Activated effector memory CD4-positive, alpha-beta T cell treated with anti-CD3 and anti-CD28 coated beads, Interleukin-2, amount 50 U/mL, for 16 hours (primary cell): ENCODE data around the gene CYB5D1.
A peak's percentile ranks its signal among the peaks of the same experiment; 100 is the strongest.

Experiments used
- DNase-seq: peaks from one replicate; pipeline ENCODE4 v3.0.0-alpha.2; 2020

CYB5D1 gene

DNA sequence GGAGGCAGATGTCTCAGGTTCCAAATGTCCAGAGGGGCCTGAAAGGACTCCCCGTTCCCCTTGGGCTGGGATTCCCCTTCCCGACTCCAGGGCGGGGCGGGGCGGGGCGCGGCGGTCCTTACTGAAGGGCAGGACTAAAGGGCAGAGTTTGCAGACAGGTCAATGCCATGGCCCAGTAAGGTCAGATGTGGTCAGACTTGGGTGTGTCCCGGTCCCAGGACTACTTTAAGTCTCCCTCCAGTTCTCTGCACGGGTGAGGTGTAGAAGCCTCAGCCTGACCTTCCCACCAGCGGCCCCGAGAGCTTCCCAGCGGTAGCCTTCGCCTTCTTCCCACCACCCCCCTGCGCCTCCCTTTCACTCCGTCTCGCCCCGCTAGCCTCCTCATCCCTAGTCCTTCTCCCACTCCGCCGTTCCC, 23.3 kb upstream of the CYB5D1 start:
- peak; percentile 89 for DNase-seq

DNA sequence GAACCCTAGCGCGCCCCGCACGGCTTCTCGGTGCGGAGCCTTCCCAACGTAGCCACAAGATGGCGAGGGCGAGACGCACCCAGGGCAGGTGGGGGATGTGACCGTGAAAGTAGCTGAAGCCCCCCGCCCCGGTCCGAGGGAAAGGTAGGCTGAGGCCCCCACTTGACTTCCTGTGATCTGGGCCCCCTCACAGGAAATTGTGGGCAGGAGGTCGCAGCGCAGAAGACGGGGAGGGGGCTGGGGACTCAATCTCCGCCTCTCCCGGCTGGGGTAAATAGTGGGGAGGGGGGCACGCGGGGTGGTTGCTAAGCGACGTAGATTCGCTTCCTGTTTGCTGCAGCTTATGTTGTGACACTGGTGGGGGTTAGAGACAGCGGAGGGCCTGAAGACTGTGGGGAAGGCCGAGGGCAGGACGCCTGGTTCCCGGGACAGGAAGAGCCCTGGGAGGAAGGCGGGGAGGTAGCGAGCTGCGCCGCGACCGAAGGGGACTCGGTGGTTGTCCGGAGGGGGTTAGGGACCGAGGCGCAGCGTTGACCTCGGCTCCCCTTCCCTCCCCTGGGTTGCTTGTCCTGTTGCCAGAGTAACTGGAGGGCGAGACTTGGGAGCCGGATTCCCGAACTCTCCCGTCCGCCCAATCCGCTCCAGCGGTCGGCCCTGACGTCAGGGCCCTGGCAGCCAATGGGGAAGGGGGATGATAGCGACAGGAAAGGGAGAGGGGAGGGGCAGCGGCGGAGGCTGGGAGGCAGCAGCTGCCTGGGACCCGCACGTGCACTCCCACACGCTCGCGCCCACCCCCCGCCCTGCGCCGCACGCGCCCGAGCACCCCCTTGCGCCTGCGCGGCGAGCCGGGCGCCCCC, 22.6 kb upstream of the CYB5D1 start:
- DNase-seq: peak; percentile 96

DNA sequence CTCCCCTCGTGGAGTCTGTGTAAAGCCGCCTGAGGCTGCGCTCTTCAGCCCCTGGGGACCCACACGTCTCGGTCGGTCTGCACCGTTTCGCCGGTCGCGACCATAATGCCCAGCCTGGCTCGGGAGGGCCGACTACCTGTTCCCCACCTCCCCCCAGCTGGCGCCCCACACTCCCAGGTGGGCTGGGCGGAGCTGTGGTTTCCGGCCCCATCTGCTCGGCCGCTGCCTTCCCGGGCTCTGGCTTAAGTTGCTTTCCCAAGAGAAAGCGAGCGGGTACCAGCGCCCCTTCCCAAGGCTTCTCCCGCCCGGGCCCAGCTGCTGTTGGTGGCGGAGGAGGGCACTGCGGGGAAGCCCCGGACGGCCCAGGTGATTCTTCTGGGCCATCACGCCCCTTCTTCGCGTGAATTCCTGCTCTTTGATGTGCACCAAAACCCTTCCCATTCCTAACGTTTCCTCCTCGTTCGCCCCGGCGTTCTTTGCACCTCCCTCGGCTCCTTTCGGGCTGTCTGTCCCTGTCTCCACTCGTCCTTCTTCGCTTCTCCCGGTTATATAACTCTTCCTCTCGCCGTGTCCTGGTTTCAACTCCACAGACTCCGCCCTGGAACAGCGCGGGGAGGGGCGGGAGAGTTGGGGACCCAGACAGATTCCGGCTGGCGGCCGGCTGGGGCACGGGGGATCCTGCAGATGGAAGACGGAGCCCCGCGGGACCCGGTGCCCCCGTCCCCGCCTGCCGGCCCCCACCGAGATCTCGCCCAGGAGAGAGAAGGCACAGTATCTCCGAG, 21.8 kb upstream of the CYB5D1 start:
- peak; percentile 80 for DNase-seq

DNA sequence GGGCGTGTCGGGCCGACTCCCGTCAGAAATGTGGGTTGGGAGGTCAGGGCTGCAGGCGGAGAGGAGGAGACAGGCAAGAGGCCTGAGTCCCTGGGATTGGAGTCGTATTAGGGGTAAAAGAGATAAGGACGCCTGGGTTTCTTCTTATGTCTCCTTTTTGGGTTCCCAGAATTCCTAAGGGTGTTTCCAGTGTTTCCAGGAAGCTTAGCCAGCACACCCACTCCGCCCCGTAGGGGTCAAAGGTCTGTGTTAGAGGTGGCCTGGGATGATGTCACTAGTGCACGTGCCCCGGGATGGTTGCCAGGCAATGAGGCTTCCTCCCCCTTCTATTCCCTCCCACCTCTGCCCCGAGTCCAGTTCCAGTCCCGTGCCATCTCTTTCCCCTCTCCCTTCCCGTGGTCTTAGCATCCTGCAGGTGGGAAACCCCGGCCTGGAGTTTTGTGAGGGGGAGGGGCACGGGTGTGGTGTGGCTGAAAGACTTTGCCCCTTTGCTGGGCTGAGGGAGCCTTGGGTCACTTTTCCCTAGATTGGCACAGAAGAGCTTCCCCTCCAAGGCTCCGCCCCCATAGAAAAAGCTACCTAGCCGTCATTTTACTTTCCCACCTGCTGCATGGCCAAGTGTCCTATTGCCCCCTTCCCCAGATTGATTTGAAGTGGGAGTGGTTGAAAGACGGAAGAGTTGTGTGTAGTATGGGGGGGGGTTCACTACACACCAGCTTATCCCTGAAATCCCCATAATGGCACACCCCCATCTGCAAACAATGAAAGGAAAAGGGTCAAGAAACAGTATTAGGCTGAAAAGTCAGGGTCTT, 21.0 kb upstream of the CYB5D1 start:
- peak; percentile 88 for DNase-seq

DNA sequence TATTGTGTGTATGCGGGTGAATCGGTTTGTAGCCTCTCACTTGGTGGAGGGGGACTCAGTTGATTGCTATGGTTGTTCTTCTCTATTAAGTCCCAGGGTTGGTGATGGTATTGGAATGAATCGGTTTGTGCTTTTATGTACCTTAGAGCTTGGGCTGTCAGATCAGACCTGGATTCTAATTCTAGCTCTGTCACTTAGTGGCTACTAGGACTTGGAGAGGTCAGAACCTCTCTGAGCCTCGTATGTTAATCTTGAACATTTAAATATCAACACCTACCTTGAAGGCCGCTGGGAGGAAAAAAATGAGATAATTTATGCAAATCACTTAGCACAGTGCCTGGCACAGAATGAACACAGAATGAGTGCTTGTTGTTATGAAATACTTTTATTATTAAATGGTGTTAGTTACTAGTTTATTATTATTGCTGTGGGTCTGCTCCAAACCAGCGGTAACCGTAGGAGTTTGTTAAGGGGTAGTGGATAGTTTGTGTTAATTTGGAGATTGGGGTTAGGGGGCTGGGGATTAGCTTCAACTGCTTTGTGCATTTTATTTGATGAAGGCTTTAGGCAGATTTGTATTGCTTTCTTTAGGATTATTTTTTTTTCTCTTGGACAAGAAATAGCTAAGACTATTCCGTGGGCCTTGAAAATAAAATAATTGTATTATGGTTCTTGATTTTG, 20.3 kb upstream of the CYB5D1 start:
- DNase-seq: no peak

DNA sequence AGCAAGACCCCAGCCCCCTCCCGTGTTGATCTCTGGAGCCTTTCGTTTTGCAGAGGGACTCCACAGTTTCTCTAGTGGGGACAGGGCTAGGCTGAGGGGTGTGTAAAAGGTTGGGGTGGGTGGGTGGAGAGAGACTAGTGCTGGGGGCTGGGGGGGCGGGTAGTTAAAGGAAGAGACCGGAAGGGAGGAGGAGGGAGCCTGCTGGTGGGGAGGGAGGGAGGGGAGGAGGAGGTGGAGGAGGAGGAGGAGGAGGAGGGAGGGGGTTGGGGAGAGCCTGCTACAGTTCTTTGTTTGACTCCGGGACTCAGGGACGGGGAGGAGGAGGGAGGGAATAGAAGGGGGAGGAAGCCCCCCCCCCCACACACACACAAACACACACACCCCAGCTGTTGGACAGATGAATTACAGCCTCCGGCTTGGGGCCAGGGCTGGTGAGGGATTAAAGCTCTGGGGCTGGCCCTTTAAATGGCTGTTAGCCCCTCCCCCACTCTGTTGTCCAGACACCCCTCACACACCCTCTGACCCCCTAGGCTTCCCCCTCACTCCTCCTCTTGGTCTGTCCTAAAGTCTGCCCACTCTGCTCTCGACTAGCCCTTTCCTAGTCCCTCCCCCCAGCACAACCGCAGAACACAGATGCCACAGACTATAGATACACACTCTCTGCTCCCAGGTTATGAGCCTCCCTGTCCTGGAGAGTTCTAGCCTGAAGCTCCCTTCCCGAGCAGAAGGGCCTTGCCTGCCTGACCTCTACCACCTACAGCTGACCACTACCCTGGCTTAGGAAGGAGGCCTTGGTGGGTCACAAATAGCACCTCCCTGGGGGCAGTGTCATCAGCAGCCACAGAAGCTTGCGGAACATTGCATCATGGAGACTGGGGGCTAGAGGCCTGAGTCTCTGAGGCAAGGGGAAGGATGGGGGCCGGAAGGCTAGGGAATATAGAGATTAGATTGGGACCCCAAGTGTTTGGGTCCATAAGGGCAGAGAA, 19.4 kb upstream of the CYB5D1 start:
- DNase-seq: peak; percentile 62

DNA sequence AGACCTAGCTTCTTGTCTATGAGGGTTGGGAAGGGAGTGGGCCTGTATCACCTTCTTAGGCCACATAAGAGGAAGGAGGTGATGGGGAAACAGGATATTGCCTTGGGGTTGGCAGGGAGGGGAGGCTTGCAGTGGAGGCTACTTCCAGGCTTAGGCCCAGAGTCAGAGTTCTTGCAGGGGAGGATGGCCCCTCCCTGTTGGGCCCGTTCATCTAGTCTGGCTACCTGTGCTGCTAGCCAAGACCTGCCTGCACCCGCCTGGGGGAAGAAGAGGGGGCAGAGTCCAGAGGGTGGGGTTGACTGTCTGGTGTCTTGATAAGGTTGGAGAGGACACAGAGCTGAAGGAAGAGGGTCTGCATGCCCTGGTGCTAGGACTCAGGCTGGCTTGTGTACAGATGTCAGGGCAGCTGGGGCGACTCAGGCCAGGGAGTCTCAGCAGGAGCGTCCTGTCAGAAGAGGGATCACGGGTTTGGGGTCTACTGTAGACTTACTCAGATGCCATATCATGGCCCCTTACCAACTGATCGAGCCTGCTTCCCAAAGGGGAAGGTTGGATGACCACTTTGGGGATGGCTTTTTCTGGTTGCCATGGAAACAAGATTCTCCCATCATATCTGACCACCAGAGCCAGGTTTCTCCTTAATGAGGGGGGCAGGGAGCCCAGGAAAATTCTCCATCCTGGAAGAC, 18.5 kb upstream of the CYB5D1 start:
- DNase-seq: peak; percentile 62

DNA sequence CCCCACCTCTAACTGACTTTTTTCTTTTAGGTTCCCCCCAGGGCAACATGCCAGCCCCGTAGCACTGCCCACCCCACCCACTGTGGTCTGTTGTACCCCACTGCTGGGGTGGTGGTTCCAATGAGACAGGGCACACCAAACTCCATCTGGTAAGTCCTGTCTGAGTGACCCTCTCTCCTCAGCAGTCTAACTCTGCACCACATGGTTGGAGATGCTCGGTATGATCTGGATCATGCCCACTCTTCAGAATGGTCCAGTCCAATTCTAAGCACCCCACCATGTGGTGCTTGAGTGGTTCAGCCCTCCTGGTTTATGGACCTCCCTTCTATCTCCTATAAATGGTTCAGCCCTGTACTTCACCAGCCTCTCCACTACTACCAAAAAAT, 17.9 kb upstream of the CYB5D1 start:
- no peak for DNase-seq

DNA sequence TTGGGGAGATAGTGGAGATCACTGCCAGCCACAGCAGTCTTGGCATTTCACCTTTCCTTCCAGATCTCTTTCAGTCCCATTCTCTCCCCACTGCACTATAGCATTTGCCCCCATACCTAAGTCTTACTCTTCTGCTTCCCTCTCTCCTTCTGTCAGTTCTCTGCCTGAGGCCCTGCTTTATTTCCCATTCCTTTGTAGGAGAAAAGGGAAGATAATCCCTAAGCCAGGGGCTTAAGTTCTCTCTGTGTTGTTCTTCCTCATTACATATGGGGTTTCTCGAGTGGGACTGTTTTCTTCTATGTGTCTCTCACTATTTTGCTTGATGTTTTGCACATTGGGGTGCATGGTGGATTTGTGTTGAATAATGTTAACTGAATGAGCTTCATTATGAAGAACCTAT, 17.4 kb upstream of the CYB5D1 start:
- DNase-seq: no peak

DNA sequence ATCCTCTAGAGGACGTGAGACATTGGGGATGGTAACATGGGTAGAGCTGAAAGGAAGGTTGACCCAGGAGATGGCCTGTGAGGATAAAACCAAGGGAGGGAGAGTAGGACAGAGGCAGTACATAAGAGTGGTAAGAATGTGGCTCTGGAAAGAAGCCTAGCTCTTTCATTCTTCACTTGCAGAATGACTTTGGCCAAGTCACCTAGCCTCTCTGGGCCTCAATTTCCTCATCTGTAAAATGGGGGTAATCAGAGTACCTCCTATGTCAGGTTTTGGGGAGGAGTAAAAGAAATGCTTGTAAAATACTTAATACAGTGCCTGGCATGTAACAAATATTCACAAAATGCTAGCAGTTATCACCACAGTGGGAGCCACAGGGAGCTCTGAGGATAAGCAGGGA, 16.9 kb upstream of the CYB5D1 start:
- peak; percentile 6 for DNase-seq

DNA sequence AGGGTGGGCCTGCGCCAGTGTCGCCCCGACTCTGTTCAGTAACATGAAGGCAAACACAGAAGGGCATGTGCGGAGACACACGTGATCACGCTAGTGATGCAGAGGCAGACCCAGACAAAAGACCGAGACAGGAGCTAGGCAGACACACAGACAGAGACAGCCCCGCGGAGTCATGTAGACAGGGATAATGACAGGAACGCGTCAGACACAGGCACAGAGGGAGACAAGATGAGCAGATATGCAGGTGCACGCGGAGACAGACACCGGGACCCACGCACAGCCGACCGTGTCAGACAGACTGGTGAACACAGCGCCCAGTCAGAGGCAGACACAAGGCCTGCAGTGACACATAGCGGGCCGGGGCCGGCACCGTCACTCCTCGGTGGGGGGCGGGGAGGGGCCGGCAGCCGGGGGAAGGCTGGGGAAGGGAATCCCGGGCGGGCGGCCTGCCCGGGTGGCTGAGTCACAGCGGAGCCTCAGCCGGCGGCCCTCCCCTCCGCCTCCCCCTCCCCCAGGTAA, 16.3 kb upstream of the CYB5D1 start:
- DNase-seq: peak; percentile 98

DNA sequence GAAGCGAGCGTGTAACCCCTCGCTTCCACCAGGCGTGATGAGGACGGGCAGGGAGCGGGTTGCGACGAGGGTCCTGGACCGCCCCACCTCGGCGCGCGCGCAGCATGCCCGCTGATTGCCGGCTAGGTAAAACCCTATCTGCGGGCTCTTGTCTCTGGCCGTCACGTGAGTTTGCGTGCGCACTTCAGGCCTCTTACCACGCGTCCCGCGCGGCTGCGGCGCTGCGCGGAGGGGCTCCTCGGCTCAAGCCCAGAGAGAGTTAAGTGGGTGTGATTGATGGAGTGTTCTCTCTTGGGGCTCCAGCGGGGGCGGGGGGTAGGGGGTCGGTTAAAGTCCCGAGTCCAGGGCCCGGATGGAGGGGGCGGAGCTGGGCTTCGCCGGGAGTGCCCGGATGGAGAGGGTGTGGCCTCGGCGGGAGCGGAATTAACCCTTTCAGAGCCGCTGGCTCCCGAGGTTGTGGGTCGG, 15.9 kb upstream of the CYB5D1 start:
- peak; percentile 94 for DNase-seq

DNA sequence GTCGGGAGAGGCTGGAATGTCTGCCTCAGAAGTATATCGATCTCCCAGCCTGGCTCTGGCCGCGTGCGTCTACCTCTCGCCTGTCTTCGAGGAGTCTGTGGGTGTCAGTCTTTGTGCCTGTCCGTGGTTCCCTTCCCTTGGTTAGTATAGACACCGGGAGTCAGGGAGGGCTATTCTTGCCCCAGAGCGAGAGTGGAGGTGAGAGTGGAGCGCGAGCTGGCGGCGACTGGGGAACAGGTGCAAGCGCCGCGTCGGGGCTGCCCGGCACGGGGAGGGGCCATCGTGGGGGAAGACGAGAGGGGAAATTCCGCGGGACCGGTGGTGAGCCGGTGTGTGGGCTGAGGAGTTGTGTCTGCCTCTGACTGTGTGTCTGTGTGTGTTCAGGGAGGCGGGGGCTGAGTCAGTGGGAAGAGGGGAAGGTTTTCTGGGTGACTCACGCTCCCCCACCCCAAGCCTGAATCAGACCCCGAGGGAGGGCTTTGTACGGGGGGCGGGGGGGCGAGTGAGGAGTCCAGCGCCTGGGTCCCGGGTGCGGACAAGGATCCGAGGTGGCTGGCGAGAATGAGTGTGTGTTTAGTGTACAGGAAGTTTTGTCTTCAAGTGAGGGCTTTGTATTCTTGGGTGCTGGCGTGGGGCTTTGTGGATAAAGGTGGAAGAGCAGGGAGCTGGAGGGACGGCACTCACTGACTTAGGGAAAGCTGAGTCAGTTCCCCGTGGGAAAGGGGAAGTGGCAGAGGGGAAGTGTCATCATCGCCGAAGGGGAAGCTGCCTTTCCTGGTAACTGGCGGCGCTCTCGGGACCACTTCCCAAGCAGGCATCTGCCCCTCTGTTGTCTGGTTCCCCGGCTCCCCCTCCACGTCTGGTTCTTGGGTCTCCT, 15.2 kb upstream of the CYB5D1 start:
- DNase-seq: peak; percentile 99

DNA sequence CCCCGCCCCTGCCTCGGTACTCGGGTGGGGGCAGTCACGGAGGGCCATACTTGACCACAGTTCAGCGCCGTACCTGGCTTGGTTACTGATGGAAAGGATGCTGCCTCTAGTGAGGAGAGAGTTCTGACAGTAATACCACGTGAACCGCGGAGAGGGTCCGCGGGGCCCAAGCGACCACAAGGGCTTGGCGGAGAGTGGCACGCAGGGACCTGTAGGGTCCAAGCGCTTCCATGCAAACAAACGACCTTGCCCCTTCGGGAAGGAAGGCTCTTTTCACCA, 14.6 kb upstream of the CYB5D1 start:
- no peak for DNase-seq

DNA sequence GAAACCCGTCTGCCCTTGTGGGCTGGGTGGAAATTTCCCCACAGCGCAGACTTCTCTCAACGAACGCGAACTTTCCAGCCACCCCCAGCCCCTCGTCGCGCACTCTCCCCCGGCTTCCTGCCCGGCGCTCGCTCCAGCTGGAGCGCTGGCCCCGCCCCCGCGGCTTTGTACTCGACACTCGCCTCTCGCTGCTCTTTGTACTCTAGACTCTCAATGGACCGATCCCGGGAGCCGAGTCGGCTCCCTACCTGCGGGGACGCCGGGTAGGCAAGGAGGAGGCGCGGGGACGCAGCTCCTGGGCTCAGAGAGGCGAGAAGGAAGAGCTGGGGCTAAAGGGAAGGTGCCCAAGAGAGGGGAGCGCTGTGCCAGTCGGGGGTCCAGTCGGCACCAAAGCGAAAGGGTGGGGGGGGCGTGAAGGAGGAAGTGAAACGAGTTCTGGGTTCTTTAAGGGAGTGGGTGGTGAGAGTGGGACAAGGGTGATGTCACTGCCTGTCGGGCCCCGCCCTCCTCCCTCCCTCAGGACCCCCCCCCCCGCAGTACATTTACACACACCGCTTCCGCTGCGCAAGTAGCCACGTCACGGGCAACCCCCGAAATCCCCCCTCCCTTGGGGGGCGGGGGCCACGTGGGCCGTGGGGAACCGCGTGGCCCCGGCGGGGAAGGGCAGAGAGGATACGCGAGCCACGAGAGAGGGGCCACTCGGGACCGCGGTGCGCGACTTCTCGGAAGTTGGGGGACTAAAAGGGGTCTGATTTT, 14.1 kb upstream of the CYB5D1 start:
- DNase-seq: peak; percentile 97

DNA sequence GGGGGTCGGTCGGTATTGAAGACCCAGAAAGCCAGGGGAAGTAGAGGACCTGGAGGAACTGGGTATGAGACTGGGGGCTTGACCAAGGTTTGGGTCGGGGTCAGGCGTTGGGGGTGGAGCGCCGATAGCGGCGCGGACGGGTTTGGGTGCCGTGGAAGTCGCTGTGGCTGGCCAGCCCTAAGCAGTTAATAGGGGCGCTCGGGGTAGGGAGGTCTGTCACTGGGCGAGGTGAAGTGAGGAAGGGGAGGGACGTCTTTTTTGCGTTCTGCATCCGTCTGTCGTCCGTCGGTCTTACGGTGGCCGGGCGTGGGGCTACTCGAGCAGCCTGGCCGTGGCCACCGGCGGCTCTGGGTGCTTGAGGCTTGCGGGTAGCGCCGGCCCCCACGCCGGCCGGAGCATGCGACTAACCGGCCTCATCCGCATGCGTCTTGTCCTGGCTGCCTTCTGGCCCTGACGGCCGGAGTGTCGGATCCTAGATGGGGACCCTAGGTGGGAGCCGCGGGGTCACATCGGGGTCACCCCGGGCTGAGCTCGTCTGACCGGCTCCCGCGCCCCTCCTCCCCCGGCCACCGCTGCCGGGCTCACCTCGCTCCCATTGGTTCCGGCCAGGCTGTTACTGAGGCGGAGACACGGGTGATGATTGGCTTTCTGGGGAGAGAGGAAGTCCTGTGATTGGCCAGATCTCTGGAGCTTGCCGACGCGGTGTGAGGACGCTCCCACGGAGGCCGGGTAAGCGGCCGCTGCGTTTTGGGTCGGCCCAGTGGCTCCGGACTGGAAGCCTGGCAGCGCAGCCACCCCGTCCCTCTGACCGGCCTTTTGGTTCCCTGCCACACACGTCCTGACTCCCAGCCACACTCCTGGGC, 13.3 kb upstream of the CYB5D1 start:
- DNase-seq: peak; percentile 95

DNA sequence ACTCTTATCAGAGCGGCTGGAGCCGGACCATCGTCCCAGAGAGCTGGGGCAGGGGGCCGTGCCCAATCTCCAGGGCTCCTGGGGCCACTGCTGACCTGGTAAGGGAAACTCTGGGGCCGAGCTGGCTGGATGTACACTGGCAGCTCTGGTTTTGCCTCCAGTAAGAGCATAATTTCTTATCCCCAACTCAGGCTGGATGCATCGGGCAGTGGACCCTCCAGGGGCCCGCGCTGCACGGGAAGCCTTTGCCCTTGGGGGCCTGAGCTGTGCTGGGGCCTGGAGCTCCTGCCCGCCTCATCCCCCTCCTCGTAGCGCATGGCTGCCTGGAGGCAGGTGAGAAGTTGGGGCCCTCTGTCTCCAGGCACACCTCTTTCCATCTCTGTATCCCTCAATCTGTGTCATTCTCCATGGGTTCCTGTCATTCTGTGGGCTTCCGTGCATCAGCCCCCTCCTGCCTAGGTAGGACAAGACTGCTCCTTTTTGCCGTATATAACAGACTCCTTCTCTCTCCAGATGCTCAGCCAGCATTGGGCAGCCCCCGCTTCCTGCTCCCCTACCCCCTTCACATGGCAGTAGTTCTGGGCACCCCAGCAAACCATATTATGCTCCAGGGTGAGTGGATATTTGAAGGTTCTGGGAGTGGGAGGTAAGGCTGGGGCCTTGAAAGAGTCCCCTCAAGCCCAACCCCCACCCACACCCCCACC, 12.3 kb upstream of the CYB5D1 start:
- DNase-seq: peak; percentile 62
